Tibial nerve (tissue), 3 donors: Measurements from ENCODE around the gene TBCC.

ENCODE experiments used
- CTCF ChIP-seq, 5 experiments: fragments of 200-600 bp in 3 of 5; fragments of 450-650 bp in 2 of 5; sonication (generic) in 3 of 5; IDR thresholded peaks; one replicate each; pipeline ENCODE4 v1.5.1; 2016 to 2019; ENCODE audit warnings: antibody characterized with exemption in 5 of 5, mild to moderate bottlenecking in 3 of 5, moderate library complexity in 2 of 5
- POLR2A ChIP-seq, 2 donors: fragments of 450-650 bp; IDR thresholded peaks; one replicate each; pipeline ENCODE4 v1.6.1; 2017; ENCODE audit warnings: antibody characterized with exemption in 2 of 2, mild to moderate bottlenecking in 2 of 2, moderate library complexity in 2 of 2

GRCh38 chr6:42726026-42726425 lies 19.9 kb downstream of the TBCC start:
- TF ChIP-seq CTCF (IDR thresholded peaks at IDR 0.05), result no peak
- no peak for TF ChIP-seq POLR2A (IDR thresholded peaks at IDR 0.05)
